Stimulated activated naive CD8-positive, alpha-beta T cell treated with anti-CD3 and anti-CD28 coated beads, Interleukin-15, Interleukin-2, amounts not matched to agents 100 U/mL and 50 U/mL, for 24 hours (primary cell): ENCODE data around the gene ZNF236.
A peak's percentile ranks its signal among the peaks of the same experiment; 100 is the strongest.

ENCODE experiments used
- ATAC-seq: fragments of 150-1000 bp; cut with Tn5 transposase; one replicate; pipeline ENCODE4 v1.10.0; 2021
- DNase-seq: peaks from one replicate; pipeline ENCODE4 v3.0.0; 2021

ZNF236 gene

DNA sequence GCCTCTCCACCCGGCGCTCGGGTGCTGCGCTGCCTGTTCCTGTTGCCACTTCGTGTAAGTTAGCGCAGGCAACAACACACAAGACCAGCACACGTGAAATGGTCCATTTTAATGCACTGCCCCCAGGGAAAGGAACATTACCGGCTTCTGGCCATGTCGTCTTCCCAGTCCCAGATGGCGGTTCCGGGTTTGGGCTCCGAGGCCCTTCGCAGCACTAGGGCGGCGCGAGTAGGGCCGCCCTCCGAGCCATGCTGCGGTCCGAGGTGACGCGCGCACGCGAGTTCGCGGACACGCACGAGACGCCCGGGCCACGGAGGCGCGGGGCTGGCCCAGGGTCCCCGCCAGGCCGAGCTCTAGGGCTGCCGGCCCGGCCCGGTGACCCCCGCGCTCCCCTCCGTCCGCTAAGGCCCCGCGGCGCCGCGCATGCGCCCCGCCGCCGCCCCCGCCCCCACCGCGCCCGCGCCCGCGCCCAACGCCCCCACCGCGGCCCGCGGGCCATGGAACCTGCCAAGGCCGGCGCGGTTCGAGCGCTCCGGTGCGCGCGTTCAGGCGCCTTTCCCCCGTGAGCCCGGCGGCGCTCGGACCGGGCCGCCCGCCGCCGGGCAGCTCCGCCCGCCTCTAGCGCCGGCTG, 367 bp upstream of the ZNF236 start:
- DNase-seq (peak; percentile 63), ATAC-seq (peak; percentile 54)

DNA sequence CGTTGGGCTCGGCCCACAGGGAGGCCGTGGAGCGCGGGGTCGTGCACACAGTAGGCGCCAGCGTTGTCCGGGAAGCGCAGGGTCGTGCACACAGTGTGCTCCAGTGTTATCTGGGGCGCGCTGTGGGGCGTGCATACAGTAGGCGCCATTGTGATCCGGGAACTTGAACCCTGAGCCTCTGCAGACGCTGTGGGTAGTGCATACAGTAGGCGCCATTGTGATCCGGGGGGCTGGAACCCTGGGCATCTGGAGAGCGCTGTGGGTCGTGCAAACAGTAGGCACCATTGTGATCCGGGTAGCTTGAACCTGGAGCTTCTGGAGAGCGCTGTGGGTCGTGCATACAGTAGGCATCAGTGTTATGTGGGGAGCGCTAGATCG, 793 bp downstream of the ZNF236 start:
- DNase-seq (no peak), ATAC-seq (no peak)

DNA sequence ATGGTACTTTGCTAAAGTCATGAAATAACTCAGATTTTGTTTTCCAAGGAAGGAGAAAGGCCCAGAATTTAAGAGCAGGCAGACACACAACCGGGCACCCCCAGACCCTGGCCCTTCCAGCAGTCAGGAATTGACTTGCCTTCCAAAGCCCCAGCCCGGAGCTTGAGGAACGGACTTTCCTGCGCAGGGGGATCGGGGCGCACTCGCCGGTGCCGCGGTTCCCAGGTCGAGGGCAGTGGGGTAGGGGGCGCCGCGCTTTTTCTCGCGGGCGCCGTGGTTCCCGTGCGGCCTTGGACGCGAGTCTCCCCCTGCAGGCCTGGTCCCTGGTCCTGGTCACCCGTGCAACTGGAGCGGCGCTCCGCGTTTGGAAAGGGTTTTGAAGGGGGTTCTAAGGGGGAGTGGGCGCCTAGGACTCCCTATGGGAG, 1.2 kb downstream of the ZNF236 start:
- no peak for ATAC-seq
- peak; percentile 25 for DNase-seq

DNA sequence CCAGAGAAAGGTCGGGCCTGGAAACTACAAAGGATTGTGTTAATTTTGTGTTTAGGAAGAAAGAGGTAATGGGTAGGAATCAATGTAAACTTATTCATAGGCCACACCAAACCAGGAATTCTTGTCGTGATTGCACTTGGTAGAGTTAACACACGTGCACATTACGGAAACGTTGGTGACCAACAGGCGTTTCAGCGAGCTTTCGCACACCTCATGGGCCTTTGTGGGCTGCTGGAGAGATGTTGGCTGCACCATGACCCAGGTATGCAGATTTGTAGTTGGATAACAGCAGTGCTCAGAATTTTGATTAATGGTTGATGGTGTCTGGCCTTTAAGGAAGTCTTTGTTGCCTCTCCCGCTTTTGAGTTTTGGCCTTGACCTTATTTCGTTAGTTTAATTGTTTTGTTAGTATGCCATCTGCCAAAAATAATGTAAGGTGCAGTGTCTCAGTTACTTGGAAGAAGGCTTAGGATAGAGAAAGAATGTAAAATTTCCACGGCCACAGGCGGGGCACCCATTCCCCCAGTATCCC, 1.9 kb downstream of the ZNF236 start:
- no peak for DNase-seq
- no peak for ATAC-seq

DNA sequence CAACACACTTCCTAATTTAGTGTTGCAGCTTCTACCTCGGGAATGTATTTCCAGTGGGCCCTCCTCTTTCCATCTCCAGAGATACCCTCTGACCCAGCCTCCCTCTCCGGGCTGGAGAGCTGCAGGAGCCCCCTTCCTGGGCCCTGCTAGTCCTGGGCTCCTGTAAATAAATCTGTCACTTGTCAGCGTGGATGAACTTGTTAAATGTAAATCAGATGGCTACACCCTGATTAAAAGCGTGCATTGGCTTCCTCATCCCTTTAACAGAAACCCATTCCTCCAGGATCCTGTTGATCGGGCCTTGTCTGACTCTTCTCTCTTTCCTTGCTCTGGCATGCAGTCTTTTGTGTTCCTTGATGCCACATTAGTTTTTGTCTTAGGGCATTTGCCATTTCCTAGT, 2.4 kb downstream of the ZNF236 start:
- no peak for DNase-seq
- ATAC-seq, result no peak

DNA sequence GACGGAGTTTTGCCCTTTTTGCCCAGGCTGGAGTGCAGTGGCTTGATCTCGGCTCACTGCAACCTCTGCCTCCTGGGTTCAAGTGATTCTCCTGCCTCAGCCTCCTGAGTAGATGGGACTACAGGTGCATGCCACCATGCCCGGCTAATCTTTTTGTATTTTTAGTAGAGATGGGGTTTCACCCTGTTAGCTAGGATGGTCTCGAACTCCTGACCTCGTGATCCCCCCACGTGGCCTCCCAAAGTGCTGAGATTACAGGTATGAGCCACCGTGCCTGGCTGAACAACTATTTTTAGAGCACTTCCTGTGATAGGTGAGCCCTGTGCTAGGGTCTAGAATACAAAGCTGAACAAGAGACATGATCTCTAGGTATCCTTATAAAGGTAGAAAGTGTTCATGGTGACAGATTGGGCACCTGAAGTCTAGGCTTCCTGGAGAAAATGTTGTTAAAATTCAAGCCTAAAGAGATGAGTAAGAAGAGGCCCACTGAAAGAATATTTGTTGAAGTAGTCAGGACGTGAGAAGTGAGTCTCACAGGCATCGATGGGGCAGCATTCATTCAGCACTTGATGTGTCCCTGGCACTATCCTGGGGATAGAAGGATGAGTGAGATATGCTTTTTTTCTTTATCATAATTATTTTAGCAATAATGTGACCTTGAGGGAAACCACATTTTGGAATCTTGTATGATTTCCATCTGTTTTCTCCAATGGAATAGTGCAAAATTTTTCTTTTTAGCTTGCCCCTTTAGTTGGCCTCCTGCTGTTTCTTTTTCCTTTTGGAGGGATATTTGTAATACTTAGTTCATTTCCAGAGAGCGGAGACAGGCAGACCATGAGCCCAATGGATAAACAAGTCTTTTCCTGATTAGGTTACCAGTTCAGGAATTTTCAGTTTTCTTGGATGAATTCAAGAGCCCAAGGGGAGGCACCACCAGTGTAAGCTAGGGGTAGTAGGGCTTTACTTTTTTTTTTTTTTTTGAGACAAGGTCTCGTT, 5.1 kb downstream of the ZNF236 start:
- no peak for DNase-seq
- ATAC-seq, result no peak

DNA sequence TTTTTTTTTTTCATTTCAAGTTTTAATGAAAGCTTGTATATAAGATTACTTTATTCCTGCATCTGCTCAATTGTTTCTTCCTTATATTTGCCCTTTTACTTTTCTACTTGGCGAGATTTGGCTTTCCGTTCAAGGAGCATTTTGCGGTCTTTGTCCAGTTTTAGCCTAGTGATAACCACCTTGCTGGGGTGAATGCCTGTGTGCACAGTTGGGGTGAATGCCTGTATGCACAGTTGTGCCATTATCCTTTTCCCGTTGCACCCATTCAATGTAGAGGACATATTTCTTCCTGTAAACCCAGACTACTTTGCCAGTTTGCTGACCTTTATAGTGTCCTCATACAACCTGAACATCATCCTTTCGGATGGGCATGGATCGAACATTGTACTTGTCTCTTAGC, 12.0 kb downstream of the ZNF236 start:
- DNase-seq, result no peak
- no peak for ATAC-seq

DNA sequence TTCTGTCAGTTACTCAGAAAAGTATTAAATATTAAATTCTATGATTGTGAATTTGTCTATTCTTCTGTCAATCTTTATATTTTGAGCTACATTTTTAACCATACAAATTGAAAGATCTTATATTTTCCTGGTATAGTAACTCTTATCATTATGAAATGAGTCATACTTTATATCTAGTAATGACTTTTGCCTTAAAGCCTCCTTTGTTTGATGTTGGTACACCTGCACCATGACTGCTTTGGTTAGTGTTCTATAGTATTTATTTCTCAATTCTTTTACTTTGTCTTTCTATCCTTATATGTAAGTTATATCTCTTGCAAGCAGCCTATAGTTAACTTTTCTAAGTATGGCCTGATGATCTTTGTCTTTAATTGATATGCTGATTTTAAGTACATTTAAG, 13.0 kb downstream of the ZNF236 start:
- no peak for DNase-seq
- no peak for ATAC-seq

DNA sequence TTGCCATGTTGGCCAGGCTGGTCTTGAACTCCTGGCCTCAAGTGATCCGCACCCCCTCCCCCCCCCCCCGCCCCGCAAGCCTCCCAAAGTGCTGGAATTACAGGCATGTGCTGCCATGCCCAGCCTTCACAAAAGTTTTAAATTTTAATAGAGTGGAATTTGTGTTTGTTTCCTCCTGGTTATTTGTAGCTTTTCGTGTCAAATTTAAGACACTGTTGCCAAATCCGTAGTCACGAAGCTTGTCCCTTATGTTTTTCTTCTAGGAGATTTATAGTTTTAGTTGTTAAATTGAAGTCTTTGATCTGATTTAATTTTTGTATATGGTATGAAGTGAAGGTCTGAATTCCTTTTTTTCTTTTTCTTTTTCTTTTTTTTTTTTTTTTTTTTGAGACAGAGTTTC, 14.7 kb downstream of the ZNF236 start:
- DNase-seq (no peak), ATAC-seq (no peak)

DNA sequence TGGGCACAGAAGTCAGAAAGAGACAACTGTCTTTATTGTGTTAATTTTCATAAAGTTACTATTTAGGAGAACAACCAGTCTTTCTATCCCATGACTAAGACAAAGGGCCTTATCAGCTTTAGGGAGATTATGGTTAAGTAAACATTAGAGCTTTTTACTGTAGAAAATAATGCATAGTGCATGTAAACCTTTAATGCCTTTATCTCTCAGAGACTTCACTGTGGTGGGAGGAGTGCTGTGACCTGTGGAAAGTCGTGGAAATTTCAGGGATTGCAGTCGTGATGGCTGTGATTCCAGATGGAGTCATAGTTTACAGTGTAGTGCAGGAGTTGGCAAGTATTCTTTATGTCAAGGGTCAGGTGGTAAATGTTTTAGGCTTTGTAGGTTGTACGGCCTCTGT, 15.8 kb downstream of the ZNF236 start:
- DNase-seq, result no peak
- no peak for ATAC-seq

DNA sequence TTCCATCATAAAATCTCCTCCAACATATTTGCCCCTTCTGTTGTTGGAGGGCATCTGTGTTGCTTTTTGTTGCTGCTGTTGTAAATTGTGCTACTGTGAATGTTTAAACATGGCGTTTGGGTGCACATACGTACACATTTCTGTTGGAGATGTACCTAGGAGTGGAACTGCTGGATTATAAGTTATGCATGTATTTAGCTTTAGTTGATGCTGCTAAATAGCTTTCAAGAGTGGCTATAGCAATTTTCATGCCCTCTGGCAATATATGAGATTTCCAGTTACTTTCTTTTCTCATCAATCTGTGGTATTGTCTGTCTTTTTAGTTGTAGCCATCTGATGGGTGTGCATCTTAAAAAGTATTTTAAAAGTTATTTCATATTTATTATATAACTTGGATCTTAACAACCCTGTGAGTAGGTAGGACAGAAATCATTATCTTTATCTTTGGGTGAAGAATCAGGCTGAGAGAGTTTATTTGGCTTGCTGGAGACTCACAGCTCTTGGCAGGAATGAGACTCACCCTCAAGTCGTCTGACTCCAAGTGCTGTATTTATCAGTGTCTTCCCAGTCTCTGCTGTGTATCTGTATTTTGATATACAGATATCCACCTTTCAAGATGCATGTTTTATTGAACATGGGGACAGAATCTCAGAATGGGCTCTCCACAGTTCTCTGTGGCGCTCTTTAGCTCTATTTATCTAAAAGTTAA, 16.9 kb downstream of the ZNF236 start:
- ATAC-seq (no peak), DNase-seq (no peak)

DNA sequence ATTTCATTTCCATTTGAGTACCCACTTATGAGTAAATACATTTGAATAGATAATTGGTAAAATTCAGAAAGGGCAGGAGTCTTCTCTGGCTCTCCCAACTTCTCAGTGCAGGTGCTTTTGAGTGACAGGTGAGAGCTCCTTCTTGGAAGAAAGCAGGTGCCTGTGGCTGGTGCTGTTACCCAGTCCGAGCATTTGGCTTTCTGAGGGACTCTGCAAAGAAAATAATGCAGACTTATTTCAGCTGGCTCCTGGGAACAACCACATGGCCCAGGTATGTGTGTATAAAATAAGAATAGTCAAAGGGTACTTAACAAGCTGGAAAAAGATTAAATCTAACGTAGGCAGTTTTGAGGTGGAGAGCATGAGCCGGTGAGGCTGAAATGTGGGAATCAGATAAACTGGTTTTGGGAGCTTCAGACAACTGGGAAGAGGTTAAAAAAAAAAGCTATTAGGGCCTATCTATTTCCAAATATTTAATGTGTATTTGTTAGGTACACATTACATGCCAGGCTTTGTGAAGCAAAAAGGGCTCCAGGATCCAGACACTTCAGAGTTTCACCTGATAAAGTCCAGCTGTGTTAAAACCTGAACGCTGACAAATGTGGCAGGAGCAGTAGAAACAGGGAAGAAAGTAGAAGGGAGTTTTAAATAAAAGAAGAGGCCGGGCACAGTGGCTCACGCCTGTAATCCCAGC, 20.6 kb downstream of the ZNF236 start:
- DNase-seq (no peak), ATAC-seq (no peak)

DNA sequence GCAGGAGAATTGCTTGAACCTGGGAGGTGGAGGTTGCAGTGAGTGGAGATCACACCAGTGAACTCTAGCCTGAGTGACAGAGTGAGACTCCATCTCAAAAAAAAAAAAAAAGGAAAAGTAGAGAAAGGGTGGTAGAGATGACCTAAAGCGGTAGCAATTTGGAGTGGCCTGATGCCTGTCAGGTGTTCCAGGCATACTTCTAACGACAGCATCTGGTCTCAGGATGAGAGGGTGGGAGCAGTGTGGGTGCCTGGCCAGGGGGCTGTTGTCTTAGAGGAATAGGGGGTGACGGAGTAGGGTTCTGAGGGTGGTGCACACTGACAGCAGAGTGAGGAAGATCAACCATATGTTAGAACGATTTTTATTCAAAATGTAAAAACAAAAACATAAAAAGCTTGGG, 21.8 kb downstream of the ZNF236 start:
- ATAC-seq, result no peak
- no peak for DNase-seq

DNA sequence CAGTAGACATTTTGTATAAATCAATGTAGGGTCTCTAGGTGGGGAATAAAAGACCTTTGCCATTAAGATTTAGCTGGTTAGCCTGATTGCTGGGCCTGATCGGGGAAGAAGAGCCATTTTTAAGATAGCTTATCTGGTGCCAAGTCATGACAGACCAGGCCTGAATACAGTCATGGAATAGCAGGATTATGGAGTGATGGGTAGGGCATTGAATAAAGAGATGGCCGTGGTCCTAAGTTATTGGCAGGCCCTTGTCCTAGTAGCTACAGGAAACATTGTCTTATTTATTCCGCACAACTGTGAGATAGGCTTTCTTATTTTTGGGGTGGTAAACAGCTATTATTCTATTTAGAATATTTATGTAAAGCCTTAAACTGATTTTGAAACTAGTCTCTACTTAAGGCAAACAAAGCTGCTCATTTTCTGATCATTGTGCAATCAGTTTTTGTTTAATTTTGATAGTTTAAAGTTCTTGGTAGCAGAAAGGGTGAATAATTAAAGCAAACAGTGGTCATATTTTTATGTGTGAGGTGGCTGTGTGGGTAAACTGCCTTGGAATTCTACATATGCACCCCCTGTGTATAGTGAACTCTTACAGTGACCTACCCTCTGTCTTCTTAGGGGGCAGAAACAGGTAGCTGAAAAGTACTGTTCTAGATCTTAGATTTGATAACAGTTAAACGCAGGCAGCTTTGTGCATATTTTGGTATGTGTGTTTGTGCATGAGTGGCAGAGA, 22.6 kb downstream of the ZNF236 start:
- no peak for ATAC-seq
- DNase-seq, result no peak

DNA sequence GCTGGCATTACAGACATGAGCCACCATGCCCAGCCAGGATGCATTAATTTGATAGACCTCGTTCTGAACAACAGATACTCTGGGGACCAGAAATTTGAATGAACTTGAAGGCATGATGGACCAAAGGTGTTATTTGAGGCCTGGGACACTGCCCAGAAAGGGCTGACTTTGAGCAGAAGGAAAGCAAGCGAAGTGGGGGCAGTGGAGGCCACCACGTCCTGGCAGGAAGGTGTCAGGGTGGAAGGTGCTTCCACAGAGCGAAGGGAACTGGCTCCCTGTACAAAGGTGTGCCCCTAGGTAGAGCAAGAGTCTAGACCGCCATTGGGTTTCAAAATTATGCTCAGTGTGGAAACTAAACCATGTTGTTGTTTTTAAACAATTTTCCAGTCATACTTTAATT, 23.9 kb downstream of the ZNF236 start:
- DNase-seq (no peak), ATAC-seq (no peak)

DNA sequence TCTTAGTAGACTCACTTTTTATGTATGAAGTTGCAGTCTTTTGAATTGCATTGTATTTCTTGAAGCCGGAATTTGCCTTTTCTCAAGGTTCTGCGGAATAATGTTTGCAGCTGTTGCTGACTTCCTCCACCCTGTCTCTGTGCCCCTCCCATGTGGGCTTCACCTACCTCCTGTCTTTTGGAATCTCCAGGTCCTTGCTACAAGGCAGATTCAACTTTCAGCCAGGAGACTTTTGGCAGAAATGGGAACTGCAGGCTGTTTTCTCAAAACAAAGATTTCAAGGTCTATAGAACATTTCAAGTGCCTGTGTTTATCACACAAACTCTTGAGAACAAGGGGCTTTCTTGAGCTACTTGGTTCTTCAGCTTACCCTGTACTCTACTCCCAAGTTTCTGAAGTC, 25.6 kb downstream of the ZNF236 start:
- no peak for ATAC-seq
- no peak for DNase-seq

DNA sequence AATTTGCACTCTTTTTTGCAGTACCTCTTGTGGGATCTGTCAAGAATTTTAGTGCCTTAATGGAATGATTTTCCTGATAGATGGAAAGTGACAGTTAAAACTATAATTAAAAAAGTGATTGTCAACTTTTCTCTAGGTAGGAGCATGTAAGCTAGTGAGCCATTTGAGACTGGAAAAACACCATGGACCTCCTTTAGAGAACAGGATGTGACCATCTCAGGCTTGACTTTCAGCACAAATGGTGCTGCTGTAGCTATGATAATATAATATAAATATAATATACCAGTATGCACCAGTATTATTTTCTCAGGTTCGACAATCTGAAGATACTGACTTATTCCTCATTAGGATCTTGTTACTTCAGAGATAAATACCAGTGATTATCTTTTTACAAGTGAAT, 27.8 kb downstream of the ZNF236 start:
- ATAC-seq (no peak), DNase-seq (no peak)

DNA sequence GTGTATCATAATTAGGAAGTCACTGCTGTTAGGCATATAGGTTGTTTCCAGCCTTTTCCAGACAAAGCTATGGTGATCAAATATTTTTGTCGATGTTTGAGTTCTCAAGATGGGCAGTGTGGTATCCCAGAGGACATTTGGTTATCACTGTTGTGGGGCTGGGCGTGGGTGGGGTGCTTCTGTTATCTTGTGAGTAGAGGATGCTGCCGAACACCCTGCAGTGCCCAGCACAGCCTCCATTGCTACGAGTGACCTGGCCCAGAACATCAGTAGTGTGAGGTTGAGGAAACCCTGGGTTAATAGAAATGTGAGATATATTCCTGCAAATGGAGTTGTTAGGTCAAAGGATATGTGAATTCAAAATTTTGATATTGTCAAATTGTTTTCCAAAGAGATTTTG, 33.2 kb downstream of the ZNF236 start:
- no peak for ATAC-seq
- DNase-seq, result no peak

DNA sequence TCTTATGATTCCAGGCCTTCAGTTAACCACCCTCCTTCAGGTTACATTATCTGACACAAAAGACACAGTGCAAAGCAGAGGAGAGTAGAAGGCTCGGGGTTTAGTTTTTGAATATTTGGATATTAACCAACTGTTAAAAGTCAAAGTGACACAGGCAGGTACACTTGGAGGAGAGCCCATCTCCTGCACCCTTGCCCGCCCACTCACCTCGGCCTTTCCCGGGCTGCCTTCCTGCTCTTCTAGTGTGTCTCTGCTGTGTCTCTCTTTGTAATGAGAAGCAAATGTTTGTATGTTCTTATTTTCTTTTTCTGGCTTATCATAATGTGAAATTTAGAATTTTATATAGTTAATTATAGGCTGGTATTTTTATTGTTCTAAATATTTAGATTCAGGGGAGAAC, 35.1 kb downstream of the ZNF236 start:
- ATAC-seq (no peak), DNase-seq (no peak)

DNA sequence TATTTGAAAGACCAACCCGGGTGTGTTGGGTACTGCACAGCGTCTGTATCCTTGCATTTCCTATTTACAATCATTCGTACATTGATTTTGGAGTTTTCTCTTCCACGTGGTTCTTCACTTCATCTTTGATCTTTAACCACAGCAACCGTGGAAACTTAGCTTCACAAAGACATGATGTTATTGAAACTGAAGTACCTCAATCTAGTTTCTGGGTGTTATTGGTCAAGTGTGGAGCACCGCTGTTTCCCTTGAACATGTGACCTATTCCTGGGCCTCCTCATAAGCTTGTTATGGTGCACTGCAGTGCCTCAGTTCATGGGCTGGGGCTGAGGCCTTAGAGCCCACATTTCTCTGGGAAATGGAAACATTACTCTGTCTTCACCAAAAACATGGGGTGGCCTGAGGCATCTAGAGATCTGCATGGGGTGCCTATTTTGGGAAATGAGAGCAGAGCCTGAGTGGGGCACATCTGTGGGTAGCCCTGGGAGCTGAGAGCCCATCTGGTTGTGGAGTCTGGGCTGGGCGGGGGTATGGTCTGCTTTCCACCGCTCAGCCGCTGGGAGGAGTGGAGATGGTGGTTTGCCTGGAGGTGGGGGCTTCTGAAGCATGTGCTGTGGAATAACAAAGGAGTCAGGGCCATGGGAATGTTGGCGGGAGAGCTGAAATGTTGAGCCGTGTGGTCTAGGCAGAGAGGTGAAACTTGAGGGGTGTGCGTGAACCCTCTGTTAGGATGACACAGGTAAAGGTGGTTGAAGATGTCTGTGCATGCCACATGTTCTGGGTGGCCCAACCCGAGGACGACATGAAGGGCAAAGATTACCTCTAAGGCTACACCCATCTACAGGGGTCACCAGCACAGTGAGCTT, 37.4 kb downstream of the ZNF236 start:
- ATAC-seq, result peak; percentile 98
- DNase-seq, result peak; percentile 35

DNA sequence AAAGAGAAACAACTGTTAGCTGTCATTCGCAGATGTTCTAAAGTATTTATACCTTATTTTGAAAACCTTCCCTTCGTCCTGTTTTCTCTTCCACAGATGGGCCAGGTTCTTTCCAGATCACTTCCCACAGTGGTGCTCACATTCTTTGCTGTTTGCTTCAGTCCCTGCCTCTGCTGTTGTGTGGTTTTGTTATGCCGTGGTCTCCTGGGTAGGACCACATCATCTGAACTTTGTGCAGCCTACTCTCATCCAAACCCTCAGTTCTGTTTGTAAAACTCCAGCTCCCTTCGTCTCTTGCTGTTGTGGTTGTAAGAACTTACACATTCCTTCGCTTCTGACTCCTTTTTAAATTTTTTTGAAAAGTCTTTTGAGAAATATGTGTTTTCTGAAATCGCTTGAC, 38.1 kb downstream of the ZNF236 start:
- ATAC-seq, result no peak
- no peak for DNase-seq
